DND-41 (cell line): ENCODE results near the gene SPNS3.

Experiments used
- CTCF ChIP-seq: IDR thresholded peaks from 2 replicates; pipeline ENCODE4 v1.5.1; 2012; ENCODE audit warnings: borderline replicate concordance, low read length, moderate library complexity, mild to moderate bottlenecking; ENCODE audit not compliant: poor library complexity, severe bottlenecking; ENCODE audit errors: extremely low read depth
- EZH2 ChIP-seq: IDR thresholded peaks from 3 replicates; pipeline ENCODE4 v1.6.1; 2012; ENCODE audit warnings: borderline replicate concordance, low read depth, mild to moderate bottlenecking, moderate library complexity, low read length, inconsistent platforms; ENCODE audit not compliant: severe bottlenecking

DNA sequence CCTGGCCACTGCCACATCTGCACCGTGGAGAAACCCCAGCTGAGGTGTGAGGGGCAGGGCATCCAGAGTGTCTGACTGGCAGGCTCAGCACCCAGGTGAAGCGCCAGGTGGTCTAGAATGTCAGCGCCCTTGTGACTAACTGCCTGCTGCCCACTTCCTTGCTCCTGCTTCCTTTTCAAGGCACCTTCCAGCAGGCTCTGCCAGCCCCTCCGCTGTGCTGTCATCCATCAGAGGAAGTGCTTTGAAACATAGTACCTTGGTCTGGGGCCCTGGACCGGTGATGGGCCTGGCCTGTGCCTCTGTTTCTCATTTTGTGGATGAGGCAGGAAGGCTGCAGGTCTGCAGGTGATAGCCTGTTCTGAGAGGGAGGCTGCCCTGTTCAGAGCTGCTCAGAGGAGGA, 70.4 kb downstream of the SPNS3 start:
- TF ChIP-seq CTCF (no peak), EZH2 (no peak)
